ENCODE measurements around the gene PRG3.
"Not testable (repeated sequence)": the region's sequence is repeated elsewhere in the genome, so short reads cannot be mapped to it uniquely, and the experiment has no call there.

Gene PRG3

DNA sequence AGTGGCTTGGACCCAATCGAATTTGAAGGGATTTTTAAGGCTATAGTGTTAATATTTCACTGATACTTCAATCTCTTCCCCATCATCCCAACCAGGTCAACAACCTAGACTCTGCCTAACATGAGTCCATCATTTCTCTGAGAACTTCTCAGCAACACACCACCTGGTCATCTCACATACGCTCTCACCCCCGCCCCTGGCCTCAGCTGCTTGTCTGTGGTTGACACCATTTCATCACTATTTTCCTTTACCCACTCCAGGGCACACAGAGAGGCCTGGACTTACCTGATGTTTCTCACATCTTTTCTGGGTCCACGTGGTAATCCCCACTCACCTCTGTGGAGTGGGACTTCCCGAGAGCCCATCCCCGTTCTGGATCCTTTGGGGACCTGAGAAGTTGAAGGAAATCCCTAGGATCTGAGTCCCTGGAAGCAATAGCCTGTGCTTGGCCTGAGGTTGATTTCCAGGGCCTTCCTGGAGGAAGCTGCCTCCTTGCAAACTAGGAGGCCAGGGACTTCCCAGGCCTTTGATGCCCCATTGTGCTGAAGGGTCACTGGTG lies 39.6 kb downstream of the PRG3 start:
- no peak for DNase-seq (ENCODE audit: low read depth in 2 of 2, low spot score in 1 of 2)

DNA sequence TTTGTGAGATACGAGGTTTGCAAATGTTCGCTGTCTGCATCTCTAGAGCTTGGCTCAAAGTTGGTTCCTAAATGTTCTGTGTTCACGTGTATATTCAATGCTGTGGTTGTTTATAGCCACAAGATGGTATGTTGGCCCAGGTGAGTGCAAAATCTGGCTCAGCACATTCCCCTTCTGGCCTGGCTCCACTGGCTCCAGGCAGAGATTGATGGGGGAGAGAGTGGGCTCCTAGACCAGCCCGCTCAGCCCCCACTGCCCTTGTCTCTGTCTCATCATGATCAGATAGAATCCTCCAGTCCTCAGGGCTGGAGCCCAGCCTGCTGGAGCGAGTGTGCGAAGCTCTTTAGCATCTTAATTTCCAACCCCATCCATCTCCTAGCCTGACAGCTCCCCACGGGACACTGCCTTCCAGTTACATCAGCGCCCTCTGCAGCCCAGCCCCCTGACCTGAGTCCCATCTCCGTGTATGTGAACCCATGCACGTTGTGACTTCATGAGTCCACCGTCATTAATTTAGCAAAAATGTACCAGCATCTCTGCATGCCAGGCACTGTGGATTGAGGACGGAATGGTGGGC lies 40.8 kb downstream of the PRG3 start:
- no peak for DNase-seq (ENCODE audit: low read depth in 2 of 2, low spot score in 1 of 2)

DNA sequence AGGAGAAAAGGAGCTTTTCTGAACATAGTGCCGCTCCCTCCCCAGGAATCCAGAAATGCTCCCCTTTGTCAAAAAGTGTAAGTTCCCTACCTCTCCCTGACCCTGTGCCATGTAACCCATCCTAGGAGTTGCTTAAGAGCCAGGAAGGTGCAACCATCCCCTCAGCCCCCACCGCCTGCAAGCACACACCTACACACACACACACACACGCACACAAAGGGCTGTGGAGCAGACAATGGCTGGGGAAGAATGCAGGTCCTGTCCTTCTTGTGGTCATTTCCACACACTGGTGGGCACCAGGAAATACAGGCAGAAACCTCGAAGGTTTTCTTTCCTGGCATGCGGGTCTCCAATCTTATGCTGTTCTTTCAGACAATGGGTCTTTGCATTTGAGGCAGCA lies 41.6 kb downstream of the PRG3 start:
- DNase-seq (ENCODE audit: low read depth in 2 of 2, low spot score in 1 of 2), result no peak

DNA sequence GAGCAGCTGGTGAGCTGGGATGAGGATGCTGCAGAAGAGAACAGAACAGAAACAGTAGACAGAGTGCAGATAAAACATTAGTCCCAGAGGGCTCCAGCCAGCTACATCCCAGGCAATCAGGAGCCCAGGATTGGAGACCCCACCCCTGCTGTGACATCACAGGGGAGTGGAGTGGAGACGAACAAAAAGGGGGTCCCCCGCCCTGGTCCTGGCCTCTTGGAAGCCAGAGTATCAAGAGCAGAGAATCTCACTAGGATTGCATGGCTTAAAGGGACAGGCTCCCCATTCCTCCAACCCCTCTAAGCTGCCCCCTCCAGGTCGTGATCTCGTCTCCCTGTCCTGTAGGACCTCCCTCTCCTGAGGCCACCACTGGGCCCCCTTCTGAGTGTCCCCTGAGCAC lies 42.8 kb downstream of the PRG3 start, which contains the start of gene P2RX3:
Gene P2RX3 (plus strand): TSS at position 211 of the 400 bp plus-strand sequence. CDS start 199 bp downstream, outside the sequence.
- DNase-seq (ENCODE audit: low read depth in 2 of 2, low spot score in 1 of 2), result no peak

DNA sequence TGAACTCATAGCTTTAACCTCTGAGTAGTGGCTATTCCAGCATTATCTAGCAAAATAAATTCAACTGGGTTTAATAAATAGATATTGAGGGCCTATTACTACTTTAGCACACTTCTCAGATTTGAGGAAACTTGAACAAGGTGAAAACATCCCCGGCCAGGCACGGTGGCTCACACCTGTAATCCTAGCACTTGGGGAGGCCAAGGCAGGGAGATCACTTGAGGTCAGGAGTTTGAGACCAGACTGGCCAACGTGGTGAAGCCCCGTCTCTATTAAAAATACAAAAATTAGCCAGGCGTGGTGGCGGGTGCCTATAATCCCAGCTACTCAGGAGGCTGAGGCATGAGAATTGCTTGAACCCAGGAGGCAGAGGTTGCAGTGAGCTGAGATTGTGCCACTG lies 44.1 kb downstream of the PRG3 start:
- not testable (repeated sequence) for DNase-seq (ENCODE audit: low read depth in 2 of 2, low spot score in 1 of 2)

DNA sequence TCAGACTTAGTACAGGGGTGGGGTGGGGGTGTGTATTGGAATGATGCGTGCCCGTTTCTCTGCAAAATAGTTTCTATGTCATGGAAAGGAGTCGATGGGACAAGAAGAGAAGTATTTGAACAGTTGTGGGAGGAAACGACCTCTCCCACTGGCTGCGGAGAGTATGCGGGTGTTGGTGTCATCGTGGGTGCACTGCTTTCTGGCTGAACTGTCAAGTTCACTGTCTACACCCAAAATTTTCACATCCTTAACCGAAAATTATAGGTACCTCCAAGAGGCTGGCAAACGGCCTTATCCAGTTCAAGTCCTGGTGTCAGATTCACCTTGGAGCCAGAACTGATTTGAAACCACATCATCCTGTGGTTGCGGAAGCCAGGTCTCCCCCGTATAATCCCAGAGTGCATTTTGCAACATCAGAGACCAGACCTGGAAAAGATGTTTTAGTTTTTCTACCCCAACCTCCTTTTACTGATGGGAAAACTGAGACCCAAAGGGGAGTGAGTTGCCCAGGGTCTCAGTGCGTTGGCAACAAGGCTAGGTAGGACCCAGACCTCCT lies 44.8 kb downstream of the PRG3 start:
- DNase-seq (ENCODE audit: low read depth in 2 of 2, low spot score in 1 of 2), result no peak

DNA sequence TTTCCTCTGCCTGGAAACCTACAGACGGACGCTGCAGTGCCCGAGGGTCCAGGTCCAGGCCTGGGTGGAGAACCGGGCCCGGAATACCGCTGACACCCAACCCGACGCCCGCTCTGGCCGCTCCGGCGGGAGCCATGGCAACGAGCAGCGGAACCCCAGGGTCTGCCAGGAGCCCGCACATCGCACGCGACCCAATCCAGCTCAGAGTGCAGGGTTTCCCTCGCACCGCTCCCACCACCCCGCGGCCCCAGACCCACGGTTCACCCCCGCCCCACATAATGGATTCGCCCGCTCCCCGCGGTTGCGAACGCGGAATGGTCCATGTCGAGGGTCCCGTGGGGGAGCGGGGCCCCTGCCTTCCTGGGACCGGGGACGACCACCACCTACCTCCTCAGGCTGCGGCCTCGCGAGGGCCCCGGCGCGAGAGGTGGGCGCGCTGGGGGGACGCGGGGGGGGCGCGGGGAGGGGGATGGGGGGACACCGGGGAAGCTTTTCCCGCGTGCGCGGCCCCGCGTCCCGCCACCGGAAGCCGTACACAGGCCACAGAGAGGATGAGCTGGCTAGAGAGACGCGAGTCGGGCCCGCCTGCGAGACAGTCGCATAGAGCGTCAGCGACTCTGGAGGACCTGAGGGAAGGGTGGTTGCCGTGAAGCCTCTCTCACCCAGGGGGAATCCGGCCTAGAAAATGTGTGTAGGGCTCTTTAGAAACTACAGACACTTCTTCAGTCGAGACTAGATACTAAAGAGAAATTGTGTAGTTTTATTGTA lies 45.4 kb downstream of the PRG3 start, which contains the start of gene SSRP1:
Gene SSRP1 (minus strand): TSS at position 550 of the 768 bp plus-strand sequence. CDS start 771 bp downstream, outside the sequence.
- DNase-seq (ENCODE audit: low read depth in 2 of 2, low spot score in 1 of 2), result peak; percentile 69 to 78

DNA sequence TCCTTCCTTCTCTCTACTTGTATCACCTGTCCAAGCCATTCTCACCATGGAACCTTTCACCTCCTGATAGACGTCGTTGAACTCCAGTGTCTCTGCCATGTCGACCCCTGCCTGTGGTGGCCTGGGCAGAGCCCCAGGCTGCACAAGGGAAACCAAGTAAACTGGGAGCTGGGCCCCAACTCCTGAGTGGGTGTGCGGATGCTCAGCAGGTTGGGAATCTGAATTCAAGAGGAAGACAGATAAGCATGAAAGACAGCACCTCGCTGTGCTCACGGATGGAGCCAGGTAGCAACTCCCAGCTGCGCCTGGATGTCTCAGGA lies 46.0 kb downstream of the PRG3 start:
- no peak for DNase-seq (ENCODE audit: low read depth in 2 of 2, low spot score in 1 of 2)

DNA sequence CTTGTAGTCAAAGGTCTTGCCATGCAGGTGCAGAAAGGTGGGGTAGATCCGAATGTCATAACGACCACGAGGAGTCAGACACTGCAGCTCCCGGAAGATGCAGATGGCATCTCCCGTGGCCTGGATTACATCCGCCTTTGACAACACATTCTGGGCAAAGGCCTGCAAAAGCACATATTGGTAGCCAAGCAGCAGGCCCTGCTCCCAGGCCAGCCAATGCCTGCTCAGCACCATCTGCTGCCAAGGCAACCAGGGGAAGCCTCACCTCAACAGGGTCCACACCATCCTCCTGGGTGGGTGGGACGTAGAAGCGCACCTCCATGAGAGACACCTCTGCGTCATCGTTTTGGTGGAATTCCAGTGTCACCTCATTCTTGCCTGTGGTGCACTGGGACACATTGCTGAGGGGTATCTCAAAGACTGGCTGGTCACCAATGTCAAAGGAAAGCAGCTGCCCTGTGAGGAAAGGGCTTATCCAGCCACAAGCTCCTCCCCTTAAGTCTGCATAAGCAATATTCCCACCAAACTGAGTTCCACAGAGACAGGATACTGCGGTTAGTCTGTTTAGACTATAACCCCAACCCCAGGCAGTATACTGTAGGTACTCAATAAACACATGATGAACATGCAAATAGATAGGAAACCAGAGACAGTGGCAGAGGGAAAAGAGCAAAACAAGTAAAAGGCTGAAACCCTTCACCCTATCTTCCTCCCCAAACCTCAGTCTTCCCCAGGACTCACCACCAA lies 48.1 kb downstream of the PRG3 start:
- DNase-seq (ENCODE audit: low read depth in 2 of 2, low spot score in 1 of 2), result no peak

DNA sequence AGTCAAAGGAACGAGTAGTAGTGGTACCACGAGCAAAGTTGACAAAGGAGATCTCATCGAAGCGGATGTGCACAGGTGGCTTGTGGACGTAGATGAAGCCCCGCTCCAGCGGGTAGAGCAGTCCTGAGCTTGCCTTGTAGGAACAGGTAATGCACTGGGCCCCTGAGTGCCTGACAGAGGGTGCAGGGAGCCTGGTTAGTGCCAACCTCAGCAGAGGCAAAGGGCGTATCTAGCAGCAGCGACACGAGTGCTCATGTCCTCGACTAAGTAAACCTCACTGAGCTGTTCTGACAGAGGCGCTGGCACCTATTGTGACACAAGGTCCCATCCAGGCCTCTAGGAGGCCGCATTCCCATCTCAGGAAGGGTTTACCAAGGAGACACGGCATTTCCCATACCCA lies 49.2 kb downstream of the PRG3 start:
- DNase-seq (ENCODE audit: low read depth in 2 of 2, low spot score in 1 of 2), result no peak

DNA sequence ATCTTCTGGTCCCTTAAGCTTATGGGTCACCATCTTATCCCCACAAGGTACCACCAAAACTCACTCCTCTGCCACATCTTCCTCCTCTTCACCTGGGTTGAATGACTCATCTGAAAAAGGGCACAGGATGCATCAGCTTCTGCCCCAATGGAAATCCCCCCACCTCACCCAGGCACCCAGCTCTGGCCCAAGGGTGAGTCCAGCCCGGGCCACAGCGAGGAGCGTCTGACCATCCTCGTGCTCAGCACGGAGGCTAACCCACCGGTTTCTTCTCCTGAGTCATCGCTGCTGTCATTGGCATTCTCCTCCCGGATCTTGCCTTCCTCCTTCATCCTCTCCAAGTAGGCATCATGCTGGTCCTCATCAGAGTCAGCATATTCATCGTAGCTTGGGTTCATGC lies 50.9 kb downstream of the PRG3 start:
- DNase-seq (ENCODE audit: low read depth in 2 of 2, low spot score in 1 of 2), result no peak

DNA sequence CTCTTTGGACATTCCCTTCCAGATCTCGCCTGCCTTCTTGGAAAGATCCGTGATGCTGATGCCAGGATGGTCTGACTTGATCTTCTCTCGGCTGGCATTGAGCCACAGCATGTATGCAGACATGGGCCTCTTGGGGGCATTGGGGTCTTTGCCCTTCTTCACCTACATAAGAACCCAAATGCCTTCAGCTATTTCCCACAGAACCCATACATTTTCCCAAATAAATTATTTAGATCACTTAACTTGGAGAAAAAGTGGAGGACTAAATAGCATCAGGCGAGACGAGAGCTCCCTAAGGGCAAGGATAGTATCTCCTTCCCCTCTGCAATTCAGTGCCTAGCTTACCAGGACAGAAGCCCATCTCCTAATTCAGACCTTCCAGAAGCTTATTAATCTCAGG lies 53.2 kb downstream of the PRG3 start:
- no peak for DNase-seq (ENCODE audit: low read depth in 2 of 2, low spot score in 1 of 2)
